ENCODE measurements around the gene ASB8.

ASB8 gene

DNA sequence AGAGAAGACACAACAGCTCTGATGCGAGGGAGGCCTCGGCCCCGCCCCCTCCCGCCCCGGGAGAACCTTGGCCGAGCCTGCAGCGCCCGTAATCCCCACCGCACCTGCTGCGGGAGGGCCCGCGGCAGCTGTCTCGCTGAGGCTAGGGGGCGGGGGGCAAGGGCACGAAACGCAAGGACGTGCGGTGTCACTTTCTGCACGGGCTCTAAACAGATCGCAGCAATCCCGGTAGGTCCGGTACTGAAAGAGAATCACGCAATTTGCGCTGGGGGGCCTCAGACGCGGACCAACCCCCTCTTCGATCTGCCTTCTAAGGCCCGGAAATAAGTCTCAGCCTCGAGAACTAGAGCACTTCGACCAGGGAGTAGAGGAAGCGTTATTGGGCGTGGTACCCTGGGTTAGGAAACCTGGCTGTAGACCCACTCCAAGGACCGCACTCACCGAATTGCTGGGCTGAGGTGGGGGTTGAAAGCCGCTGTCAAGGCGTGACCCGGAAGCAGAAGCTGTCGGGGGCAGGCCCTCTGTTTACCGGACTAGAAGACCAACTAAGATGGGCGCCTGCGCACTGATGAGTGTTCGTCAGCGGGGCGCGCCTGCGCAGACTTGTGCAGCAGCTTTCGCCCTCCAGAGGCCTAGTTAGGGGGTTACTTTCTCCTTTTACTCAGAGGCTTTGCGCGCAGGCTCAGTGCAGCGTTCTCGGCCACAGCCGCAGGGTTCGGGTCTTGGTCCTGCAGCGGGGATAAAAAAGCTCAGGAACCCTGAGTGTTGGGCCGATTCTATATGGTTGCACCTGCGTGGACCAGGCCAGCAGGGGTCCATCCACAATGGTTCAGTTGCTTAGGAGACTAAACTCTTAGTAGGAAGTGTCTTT lies at the start of gene ASB8:
ASB8 (minus strand) TSS at position 498 of the 871 bp plus-strand sequence. CDS start 4,019 bp downstream, outside the sequence.
- DNase-seq, result peak; percentile 99

GRCh38 chr12:48203192-48203591 lies 45.9 kb upstream of the ASB8 start, which contains the start of gene OR10AD1:
OR10AD1 (minus strand) TSS chr12:48203292; CDS start chr12:48203292, 0 bp downstream.
- no peak for DNase-seq

- DNase-seq, result no peak
Measured at GRCh38 chr12:48202766-48203165, 45.5 kb upstream of the ASB8 start.

DNA sequence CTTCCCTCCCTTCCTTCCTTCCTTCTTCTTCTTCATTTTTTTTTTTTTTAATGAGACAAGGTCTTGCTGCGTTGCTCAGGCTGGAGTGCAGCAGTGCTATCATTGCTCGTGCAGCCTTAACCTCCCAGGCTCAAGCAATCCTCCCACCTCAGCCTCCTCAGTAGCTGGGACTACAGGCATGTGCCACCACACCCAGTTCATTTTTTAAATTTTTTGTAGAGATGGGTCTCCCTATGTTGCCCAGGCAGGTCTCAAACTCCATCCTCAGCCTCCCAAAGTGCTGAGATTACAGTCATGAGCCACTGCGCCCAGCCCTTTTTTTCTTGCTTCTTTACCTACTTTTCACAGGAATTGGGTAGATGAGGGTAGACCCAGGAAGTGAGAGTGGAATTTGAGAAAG lies 44.2 kb upstream of the ASB8 start:
- no peak for DNase-seq

DNA sequence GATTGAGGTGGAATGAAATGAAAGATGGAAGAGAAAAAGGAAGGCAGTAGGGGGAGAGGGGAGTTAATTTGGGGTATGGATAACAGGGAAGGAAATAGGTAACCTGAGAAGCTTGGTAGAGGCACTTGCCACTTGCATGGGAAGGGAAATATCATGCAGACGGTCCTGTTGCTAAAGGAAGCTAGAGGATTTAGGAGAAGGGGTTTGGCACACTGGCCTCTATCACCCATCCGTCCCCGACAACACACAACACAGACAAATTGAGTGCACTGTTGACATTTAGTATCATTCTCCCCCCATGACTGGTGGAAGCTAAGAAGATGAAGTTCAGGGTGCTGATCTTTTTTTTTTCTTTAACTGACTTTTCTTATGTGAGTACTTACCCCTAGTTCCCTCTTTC lies 43.8 kb upstream of the ASB8 start:
- no peak for DNase-seq

GRCh38 chr12:48199774-48200221 lies 42.5 kb upstream of the ASB8 start:
- DNase-seq, result peak; percentile 86

GRCh38 chr12:48198985-48199384 lies 41.7 kb upstream of the ASB8 start:
- no peak for DNase-seq

- peak; percentile 44 for DNase-seq
Measured at GRCh38 chr12:48198672-48198971, 41.3 kb upstream of the ASB8 start.

- peak; percentile 98 for DNase-seq
Measured at GRCh38 chr12:48197971-48198671, 40.8 kb upstream of the ASB8 start.

GRCh38 chr12:48197549-48197970 lies 40.2 kb upstream of the ASB8 start:
- peak; percentile 40 for DNase-seq

- DNase-seq, result no peak
Measured at GRCh38 chr12:48194799-48195201, 37.5 kb upstream of the ASB8 start.

DNA sequence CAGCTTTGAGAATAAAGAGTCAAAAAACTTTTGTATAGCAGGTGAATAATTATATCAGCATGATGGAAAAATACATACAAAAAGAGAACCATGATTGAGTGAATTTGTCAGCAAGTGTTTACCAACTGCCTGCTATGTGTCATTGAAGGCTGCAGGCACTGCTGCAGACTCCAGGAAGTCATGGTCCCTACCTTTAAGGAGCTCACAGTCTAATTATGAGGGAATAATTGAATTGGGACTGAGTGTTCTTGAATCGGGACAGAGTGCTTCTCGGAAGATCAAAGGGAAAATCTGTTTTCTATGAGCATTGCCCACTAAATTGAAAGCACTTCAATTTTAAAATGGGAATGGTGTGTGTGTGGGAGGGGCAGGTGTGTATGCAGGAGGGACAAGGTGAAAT lies 36.3 kb upstream of the ASB8 start:
- no peak for DNase-seq

- no peak for DNase-seq
Measured at GRCh38 chr12:48192861-48193260, 35.5 kb upstream of the ASB8 start.

- no peak for DNase-seq
Measured at GRCh38 chr12:48191096-48191495, 33.8 kb upstream of the ASB8 start.

- DNase-seq, result peak; percentile 85
Measured at GRCh38 chr12:48189331-48190125, 32.2 kb upstream of the ASB8 start.

GRCh38 chr12:48187916-48188695 lies 30.8 kb upstream of the ASB8 start:
- DNase-seq, result no peak

DNA sequence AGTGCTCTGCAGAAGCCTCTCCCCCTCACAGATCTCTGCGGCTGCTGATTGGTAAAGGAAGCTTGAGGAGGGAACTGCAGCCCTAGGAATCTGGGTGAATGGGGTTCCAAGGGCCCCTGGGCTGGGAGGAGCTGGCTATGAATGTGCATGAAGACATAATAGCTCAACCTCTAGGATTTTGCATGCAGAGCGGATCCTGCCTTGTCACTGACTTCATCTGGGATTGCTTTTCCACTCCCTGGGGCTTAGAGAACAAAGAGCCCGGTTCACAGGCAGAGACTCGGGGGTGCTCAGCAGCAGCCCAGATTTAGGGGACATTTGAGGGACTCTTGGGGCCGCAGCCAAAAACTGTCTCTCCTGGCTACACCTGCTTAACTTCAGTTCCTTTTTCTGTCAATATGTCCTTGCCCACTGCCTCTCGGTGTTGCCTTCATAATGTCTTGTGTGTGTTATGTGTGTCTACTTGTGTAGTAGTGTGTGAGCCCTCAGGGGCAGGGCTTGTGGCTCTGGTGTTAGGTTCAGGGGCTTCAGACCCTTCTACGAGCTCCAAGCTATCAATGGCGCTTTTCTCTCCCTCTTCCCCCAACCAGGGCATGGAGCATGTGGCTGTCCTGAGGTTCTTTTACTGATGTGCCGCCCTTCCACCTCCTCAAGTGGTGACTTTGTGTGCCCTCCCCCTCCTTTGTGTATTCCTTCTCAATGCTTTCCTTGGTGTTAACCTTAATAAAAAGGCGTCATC lies 28.0 kb upstream of the ASB8 start:
- DNase-seq, result no peak

DNA sequence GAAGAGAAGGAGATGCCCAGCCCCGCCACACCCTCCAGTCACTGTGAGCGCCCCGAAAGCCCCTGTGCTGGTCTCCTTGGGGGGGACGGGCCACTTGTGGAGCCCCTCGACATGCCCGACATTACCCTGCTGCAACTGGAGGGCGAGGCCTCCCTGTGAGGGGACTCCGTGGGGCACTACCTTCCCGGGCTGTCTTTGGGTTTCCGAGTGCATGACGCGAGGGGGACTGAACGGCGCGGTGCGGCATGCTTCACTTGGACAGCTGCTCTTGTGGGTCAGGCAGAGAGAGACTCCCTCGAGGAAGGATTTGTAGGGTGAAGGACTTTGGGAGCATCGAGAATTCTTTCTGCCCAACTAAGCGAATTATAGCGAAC lies 27.2 kb upstream of the ASB8 start:
- DNase-seq, result no peak

DNA sequence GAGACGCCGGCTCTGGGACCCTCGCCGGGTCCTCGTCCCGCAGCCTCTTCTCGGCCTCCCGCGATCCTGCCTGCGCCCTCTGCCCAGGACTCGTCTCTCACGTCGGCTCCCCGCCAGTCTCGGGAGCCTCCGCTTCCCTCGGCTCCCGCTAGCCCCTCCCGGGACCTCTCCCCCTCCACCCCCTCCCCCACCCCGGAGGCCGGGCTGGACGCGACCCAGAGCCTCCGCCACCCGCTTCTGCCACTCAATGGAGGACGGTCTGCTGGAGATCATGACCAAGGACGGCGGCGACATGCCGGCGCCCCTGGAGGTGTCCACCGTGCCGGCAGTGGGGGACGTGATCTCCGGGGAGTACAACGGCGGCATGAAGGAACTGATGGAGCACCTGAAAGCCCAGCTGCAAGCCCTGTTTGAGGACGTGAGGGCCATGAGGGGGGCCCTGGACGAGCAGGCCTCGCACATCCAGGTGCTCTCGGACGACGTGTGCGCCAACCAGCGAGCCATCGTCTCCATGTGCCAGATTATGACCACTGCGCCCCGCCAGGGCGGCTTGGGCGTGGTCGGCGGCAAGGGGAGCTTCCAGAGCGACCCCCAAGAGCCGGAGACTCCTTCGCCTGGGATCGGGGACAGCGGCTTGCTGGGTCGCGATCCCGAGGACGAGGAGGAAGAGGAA lies 26.7 kb upstream of the ASB8 start:
- DNase-seq, result no peak

DNA sequence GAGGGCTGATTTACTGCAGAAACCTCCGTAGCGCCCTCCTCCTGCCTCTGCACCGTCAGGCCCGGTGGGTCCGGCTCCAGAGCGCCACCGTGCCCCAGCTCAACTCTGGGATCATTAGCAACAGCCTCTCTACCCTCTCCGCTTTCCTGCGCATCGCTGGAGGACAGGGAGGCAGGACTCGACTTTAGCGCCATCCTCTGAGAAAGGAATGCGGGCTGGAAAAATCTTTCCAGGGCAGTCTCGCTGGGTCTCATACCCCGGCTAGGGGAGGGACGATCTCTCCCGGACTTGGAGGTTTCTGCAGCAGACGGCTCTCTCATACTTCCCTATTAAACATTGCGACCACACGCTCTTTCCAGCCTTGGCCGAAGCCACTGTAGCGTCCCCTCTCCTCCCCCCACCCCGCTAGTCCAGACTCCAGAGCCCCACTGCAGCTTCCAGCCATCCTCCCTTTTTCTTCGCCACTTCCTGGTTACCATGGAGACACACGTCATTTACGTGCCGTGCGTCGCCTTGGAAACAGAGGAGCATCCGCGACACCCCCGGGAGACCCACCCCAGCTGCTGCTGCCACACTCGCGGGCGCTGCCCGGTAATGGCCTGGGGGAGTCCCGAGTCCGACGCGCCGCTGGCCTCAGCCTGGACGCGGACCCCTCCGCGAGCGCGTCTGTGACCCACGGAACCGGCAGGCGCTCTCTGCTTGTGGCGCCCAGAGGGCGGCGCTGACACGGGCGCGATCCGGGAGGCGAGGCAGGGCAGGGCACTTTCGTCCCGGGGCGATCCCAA lies 26.0 kb upstream of the ASB8 start, which contains the start of gene CCDC184:
CCDC184 (plus strand) TSS at position 554 of the 785 bp plus-strand sequence. CDS start 479 bp downstream, outside the sequence.
- peak; percentile 59 for DNase-seq

Measured in suppressor macrophage treated with lipopolysaccharide for 4 hours (primary cell).